ELR (cell line): ENCODE results near the gene DISP1.

Source experiments
- DNase-seq: peaks from one replicate; pipeline ENCODE4 v3.0.0-alpha.2; 2015; ENCODE audit warnings: low read depth

DISP1 gene

GRCh38 chr1:222814536-222815439, at the start of gene DISP1:
TSS of gene DISP1 (plus strand) at chr1:222815039. CDS start at chr1:222942824, 127,785 bp downstream.
- peak; percentile 87 for DNase-seq

GRCh38 chr1:222767152-222767571, 47.7 kb upstream of the DISP1 start:
- DNase-seq, result no peak

- no peak for DNase-seq
Observed at GRCh38 chr1:222768592-222768991, 46.2 kb upstream of the DISP1 start.

GRCh38 chr1:222769181-222769580, 45.7 kb upstream of the DISP1 start:
- peak; percentile 35 for DNase-seq

GRCh38 chr1:222769971-222770620, 44.7 kb upstream of the DISP1 start:
- no peak for DNase-seq

GRCh38 chr1:222772996-222773379, 41.9 kb upstream of the DISP1 start:
- DNase-seq, result no peak

- DNase-seq, result no peak
Observed at GRCh38 chr1:222777463-222777862, 37.4 kb upstream of the DISP1 start.

- peak; percentile 40 for DNase-seq
Observed at GRCh38 chr1:222777977-222778376, 36.9 kb upstream of the DISP1 start.

- DNase-seq, result no peak
Observed at GRCh38 chr1:222781251-222781650, 33.6 kb upstream of the DISP1 start.

- no peak for DNase-seq
Observed at GRCh38 chr1:222783051-222783450, 31.8 kb upstream of the DISP1 start.

- no peak for DNase-seq
Observed at GRCh38 chr1:222784371-222784770, 30.5 kb upstream of the DISP1 start.

GRCh38 chr1:222784916-222785315, 29.9 kb upstream of the DISP1 start:
- peak; percentile 15 for DNase-seq

GRCh38 chr1:222785529-222785928, 29.3 kb upstream of the DISP1 start:
- DNase-seq, result no peak

GRCh38 chr1:222786121-222786520, 28.7 kb upstream of the DISP1 start:
- no peak for DNase-seq

- DNase-seq, result no peak
Observed at GRCh38 chr1:222787729-222788128, 27.1 kb upstream of the DISP1 start.

GRCh38 chr1:222788402-222789156, 26.3 kb upstream of the DISP1 start:
- DNase-seq, result no peak

- DNase-seq, result no peak
Observed at GRCh38 chr1:222790115-222790514, 24.7 kb upstream of the DISP1 start.

GRCh38 chr1:222790520-222790919, 24.3 kb upstream of the DISP1 start:
- DNase-seq, result no peak

- no peak for DNase-seq
Observed at GRCh38 chr1:222791006-222791710, 23.7 kb upstream of the DISP1 start.

- peak; percentile 48 for DNase-seq
Observed at GRCh38 chr1:222792744-222793143, 22.1 kb upstream of the DISP1 start.

GRCh38 chr1:222794656-222795474, 20.0 kb upstream of the DISP1 start:
- peak; percentile 39 for DNase-seq
